Neural progenitor cell (in vitro differentiated cells): ENCODE results near the gene KIF26B.

Source experiments
- EZH2 ChIP-seq: fragments of 200-600 bp; sonication (generic); IDR thresholded peaks from 2 replicates; pipeline ENCODE4 v1.6.1; 2017; ENCODE audit warnings: antibody characterized with exemption, mild to moderate bottlenecking, moderate library complexity
- EZH2phosphoT487 ChIP-seq: fragments of 200-600 bp; sonication (generic); IDR thresholded peaks from 2 replicates; pipeline ENCODE4 v1.6.1; 2017; ENCODE audit warnings: antibody characterized with exemption
- TF ChIP-seq, protein P1 (sequence below): fragments of 200-600 bp; sonication (generic); IDR thresholded peaks from 2 replicates; pipeline ENCODE4 v1.5.1; 2017; ENCODE audit warnings: antibody characterized with exemption, mild to moderate bottlenecking

DNA sequence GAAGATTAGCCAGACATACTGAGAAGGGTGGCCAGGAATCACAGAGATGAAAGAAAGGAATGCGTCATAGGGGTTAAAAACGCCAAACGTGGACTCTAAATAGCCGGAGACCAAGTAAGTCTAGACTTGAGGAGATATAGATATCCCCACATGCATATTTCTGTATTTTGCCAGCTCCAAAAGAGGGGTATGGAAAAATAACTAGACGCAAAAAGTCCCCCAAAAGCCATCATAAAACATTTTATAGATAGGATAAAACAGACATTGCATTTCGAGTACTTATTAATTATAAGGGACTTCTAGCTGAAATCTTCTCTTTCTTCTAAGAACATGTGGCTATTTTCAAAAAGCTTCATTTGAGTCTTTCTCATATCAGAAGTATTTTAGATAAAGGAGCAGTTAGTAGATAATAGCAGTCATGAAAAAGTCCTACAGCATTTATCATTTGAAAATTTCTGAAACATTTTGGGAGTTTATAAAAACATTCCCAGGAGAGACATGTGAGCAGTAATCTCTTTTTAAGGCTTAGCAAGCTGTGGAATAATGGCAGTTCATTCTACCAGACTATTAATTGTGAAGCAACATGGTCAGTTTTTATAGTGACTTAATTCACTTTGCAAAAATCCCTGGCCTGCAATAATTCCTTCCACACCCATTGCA lies 6.1 kb downstream of the KIF26B start:
- TF ChIP-seq, protein P1, sequence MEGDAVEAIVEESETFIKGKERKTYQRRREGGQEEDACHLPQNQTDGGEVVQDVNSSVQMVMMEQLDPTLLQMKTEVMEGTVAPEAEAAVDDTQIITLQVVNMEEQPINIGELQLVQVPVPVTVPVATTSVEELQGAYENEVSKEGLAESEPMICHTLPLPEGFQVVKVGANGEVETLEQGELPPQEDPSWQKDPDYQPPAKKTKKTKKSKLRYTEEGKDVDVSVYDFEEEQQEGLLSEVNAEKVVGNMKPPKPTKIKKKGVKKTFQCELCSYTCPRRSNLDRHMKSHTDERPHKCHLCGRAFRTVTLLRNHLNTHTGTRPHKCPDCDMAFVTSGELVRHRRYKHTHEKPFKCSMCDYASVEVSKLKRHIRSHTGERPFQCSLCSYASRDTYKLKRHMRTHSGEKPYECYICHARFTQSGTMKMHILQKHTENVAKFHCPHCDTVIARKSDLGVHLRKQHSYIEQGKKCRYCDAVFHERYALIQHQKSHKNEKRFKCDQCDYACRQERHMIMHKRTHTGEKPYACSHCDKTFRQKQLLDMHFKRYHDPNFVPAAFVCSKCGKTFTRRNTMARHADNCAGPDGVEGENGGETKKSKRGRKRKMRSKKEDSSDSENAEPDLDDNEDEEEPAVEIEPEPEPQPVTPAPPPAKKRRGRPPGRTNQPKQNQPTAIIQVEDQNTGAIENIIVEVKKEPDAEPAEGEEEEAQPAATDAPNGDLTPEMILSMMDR, result no peak
- TF ChIP-seq EZH2 (no peak), EZH2phosphoT487 (no peak)
